Fibroblast of mammary gland (primary cell): ENCODE data around the gene TUBG1.

Experiments
- DNase-seq: peaks from one replicate; pipeline ENCODE4 v3.0.0-alpha.2; 2010; ENCODE audit warnings: low read depth
- H3K4me3 ChIP-seq: 2 replicates; pipeline ENCODE4 v1.5.1; 2011; ENCODE audit warnings: low read depth, mild to moderate bottlenecking, low read length, moderate library complexity; ENCODE audit not compliant: control insufficient read depth
- TF ChIP-seq, protein P1 (sequence below): conservative IDR thresholded peaks from 2 replicates; pipeline ENCODE4 v1.5.1; 2011; ENCODE audit warnings: low read depth, low read length, inconsistent platforms; ENCODE audit not compliant: control insufficient read depth, insufficient read depth

Gene TUBG1

DNA sequence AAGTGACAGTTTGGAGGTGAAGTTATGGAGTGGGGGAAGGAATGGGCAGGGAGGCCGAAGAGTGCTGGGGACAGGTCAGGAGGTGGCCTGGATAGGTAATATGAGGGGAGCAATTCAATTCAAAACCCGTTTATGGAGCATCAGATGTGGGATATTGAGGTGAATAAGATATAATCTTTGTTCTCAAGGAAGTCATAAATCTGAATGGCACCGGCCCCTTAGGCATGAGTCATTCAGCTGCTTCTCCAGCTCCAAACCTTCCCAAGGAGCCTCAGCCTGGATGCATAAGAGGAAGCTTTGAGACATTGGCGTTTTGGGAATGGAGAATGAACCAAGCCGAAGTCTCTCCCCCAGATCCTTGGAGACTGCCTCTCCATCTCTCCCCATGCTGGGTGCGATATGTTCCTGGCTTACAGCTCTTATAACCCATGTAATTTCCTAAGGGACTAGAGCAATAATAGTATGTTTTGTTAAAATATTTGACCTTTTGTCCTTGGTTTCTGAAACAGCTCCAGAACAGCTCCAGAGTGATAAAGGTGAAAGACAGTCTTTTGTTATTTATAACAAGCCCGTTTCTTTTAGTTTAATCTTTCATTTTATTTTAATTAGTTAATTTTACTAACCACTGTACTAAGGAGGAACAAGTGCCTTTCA is 51.3 kb downstream of the TUBG1 start:
- peak; percentile 89 for DNase-seq
- TF ChIP-seq, protein P1, sequence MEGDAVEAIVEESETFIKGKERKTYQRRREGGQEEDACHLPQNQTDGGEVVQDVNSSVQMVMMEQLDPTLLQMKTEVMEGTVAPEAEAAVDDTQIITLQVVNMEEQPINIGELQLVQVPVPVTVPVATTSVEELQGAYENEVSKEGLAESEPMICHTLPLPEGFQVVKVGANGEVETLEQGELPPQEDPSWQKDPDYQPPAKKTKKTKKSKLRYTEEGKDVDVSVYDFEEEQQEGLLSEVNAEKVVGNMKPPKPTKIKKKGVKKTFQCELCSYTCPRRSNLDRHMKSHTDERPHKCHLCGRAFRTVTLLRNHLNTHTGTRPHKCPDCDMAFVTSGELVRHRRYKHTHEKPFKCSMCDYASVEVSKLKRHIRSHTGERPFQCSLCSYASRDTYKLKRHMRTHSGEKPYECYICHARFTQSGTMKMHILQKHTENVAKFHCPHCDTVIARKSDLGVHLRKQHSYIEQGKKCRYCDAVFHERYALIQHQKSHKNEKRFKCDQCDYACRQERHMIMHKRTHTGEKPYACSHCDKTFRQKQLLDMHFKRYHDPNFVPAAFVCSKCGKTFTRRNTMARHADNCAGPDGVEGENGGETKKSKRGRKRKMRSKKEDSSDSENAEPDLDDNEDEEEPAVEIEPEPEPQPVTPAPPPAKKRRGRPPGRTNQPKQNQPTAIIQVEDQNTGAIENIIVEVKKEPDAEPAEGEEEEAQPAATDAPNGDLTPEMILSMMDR = no peak
- H3K4me3 ChIP-seq = peak overlapping the region; percentile 29
